ENCODE measurements around the gene DNAAF1.
"Not testable (repeated sequence)": the region's sequence is repeated elsewhere in the genome, so short reads cannot be mapped to it uniquely, and the experiment has no call there.

Gene DNAAF1

DNA sequence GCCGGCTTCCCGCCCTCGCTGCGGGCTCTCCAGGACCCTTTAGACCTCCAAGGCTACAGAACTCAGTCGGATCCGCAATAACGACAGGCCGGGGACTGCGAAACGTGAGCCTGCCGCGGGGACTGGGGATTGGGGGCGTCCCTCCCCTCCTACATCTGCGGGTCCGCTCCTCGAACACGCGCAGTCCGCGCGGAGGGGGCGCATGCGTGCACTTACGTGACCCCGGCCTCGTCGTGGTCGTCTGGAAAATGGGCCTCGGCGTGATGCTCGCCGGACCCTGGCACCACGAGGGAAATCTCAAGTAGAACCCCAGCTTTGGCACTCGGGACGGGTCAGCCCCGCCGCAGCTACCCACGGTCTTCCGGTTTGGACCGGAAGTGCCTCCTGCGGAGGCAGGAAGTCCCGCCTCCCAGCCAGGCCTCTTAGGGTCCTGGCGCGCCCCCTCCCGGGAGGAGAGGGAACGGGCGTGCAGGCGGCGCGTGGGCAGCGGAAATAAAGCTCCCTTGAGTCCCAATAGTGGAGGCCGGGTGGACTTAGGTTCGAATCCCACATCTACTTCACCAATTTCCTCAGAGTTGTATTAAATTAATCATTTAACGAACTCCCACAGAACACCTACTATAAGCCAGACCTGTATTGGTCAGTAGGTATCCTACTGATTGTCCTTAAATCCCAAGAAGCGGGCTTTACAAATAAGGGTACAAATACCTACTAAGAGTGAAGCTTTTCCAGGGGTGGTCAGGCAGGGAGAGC, 41.8 kb downstream of the DNAAF1 start, which contains the start of gene TAF1C:
TSS of gene TAF1C (minus strand) at position 373 of the 753 bp plus-strand sequence. CDS start 2,069 bp downstream, outside the sequence.
- DNase-seq: peak; percentile 36

DNA sequence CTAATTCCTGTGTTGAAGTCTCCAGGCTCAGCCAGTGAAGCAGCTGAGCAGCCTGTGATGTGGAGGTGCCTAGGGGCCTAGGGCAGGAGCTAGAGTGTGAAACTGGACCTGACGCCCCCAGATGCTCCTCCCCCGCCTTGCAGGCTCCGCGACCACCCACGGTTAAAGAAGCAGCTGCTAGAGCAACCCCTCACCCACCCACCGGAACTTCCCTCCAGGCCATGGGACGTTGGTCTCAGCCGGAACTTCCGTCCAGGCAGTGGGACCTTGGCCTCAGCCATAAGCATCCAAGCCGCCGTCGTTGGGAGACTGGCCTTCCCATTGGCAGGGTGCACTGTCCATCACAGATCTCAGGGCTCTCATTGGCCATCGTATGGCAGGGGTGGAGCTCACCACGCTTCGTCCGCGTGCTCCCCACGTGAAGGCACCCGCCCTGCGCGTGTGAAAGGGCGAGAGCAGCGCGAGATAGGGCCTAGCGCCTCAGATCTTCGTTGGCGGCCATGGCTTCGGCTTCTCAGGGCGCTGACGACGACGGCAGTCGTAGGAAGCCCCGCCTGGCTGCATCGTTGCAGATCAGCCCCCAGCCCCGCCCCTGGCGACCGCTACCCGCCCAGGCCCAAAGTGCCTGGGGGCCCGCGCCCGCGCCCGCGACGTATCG, 45.8 kb downstream of the DNAAF1 start, which contains the start of gene ADAD2:
TSS of gene ADAD2 (plus strand) at position 427 of the 658 bp plus-strand sequence. CDS start at position 501, 74 bp downstream.
- no peak for DNase-seq

DNA sequence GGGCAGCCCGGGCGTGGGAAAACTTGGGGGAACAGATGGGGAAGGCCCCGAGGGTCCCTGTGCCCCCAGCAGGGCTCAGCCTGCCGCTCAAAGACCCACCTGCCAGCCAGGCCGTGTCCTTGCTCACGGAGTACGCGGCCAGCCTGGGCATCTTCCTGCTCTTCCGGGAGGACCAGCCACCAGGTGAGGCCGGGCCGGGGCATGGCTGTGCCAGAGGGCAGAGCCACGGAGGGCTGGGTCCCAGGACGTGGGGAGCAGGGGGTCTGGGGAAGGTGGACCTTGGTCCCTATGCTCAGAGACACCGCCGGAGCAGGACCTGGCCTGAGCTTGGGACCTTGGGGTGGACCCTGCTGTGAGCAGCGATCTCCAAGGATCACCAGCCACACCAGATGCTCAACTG, 46.4 kb downstream of the DNAAF1 start:
- DNase-seq: no peak

DNA sequence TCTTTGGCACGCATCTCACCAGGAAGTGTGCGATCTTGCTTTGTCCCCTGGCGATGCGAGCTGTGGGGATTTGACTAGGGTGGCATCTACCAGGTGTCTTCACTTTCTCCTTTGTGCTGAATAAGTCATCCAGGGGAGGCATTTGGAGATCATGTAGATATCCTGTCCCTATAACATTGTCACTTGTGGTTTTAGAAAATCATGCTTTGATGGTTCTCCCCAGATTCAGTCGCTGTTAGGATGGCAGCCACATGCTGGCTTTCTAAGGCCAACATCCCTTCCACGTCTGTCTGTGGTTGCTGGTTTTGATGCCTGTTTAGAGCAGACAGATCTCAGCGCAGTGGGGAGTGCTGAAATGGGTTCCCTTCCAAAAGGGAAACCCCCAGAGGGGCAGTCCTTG, 48.4 kb downstream of the DNAAF1 start:
- no peak for DNase-seq

DNA sequence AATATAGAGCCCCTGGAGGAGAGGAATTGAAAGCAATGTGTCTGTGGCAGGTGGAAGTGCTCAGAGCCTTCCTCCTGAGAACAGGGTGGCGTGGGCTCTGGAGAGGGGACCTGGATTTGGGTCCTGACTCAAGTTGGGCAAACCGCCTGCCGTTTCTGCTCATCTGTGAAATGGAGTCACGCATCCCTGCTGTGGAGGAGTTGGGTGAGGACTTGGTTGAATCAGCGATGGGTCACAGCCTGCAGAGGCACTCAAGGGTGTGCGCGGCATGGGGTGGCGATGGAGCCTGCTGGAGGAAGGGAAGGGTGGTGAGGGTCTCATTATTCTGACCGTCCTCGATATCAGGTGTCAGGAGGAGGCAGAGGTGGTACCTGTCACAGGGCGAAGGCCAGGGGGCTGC, 48.9 kb downstream of the DNAAF1 start:
- DNase-seq: no peak

DNA sequence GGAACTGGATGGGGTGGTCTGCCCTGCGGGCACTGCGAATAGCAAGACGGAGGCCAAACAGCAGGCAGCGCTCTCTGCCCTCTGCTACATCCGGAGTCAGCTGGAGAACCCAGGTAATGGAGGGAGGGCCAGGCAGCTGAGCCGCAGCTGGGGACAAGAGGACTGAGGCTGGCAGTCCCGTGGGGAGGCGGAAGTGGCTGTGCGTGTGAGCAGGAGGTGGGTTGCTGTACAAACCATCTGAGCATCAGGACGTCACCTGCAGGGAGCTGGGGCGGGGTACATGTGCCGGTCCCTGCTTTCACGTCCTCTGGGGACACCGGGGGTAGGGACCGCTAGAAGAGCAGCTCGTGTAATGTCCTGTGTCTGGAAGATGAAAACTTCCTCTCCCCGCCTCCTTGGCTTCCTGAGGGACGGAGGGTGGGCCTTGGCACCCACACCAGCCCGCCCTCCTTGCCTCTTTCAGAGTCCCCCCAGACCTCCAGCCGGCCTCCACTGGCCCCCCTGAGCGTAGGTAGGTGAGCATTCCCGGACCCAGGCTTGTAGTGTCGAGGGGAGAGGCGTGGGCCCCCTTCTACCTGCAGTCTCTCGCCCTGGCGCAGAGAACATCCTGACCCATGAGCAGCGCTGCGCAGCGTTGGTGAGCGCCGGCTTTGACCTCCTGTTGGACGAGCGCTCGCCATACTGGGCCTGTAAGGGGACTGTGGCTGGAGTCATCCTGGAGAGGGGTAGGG, 49.5 kb downstream of the DNAAF1 start:
- DNase-seq: no peak

DNA sequence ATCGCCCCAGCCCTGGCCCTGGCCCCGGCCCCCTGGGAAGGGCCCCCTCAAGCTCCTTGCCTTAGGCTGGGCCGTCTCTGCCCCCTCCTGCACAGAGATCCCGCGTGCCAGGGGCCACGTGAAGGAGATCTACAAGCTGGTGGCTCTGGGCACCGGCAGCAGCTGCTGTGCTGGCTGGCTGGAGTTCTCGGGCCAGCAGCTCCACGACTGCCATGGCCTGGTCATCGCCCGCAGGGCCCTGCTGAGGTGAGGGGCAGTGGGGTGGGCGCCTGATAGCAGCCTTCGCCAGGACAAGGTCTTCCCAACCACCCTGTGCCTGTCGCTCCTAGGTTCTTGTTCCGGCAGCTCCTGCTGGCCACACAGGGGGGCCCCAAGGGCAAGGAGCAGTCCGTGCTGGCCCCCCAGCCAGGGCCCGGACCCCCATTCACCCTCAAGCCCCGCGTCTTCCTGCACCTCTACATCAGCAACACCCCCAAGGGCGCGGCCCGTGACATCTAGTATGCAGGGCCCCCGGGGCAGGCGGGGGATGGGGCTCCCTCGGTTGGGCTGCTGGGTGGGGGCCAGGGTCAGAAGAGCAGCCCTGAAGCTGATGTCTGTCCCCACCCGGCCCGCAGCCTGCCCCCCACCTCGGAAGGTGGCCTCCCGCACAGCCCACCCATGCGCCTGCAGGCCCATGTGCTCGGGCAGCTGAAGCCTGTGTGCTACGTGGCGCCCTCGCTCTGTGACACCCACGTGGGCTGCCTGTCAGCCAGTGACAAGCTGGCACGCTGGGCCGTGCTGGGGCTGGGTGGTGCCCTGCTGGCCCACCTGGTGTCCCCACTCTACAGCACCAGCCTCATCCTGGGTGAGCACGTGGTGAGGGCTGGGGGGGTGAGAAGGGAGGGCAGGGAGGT, 50.3 kb downstream of the DNAAF1 start:
- no peak for DNase-seq

DNA sequence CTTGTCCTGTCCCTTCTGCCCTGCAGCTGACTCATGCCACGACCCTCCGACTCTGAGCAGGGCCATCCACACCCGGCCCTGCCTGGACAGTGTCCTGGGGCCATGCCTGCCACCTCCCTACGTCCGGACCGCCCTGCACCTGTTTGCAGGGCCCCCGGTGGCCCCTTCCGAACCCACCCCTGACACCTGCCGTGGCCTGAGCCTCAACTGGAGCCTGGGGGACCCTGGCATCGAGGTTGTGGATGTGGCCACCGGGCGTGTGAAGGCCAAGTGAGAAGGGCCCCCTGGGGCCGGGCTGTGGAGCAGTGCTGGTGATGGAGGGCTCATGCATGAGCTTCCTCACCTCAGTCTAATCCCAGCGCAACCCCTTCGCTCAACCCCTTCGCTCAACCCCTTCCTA, 51.0 kb downstream of the DNAAF1 start:
- DNase-seq: no peak

DNA sequence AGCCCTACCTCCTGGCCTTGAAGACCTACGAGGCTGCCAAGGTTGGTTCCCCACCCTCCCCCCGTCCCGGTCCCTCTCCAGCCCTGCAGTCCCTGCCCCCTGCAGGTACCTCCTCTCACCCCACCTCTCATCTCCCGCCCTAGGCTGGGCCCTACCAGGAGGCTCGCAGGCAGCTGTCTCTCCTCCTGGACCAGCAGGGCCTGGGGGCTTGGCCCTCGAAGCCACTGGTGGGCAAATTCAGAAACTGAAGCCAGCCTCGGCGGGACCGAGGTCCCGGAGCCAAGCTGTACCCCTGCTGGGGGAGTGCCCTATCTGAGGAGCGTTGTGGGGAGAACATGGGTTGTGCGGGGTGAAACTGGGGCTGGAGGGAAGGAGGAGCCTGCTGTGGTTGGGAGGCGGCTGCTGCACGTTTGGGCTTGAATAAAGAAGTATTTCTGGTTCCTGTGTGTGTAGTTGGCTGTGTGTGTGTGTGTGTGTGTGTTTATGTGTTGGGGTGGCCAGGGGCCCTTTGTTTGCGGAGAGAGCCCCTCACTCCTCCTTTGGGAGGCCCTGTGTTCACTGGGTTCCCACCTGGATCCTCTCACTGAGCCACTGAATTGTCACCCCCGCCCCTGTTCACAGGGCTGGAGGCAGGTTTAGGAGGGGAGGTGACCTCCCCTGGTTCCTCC, 51.8 kb downstream of the DNAAF1 start:
- DNase-seq: no peak

DNA sequence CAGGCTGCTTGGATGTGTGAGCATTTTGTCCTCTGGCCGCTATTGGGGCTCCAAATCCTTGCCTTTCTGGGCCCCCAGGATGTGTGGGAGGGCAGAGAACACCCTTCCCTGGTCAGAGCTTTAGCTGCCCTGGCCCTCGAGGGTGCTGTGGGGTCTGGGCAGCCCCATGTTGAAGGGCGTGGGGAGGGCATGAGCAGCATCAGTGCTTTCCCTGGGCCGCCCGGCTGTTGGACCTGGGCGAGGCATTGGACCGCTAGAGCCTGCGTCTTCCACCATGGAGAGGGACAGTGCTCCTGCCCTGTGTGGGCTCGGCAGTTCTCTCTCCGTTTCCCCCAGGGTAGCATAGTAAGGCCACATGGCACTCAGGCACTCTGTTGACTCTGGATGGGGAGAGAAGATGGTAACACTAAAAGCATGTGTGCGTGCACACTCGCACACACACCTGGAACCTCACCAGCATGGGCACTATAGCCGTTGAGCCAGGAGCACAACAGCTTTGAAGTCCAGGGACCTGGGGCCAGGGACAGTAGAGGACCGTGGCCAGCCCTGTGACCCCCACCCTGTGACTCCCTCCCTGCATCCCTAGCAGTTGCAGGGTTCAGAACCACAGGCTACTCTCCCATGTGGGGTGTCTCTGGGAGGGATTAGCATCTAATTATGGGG, 52.5 kb downstream of the DNAAF1 start:
- DNase-seq: no peak

DNA sequence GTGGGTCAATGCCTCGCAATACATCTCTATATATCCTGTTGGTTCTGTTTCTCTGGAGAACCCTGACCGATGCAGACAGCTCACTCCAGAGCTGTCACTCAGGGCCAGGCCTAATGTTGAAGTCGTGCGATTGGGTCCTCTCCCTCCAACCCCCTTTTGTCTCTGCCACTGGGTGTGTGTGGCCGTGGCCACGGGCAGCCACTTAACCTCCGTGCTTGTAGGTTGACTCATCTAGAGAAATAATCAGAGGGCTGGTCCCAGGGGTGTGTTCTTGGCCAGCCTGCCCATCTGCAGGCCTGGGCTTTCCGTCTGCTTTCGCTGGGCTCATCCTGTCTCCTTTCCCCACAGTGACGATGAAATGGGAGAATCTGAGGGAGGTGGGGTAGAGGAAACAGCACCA, 53.3 kb downstream of the DNAAF1 start:
- no peak for DNase-seq

DNA sequence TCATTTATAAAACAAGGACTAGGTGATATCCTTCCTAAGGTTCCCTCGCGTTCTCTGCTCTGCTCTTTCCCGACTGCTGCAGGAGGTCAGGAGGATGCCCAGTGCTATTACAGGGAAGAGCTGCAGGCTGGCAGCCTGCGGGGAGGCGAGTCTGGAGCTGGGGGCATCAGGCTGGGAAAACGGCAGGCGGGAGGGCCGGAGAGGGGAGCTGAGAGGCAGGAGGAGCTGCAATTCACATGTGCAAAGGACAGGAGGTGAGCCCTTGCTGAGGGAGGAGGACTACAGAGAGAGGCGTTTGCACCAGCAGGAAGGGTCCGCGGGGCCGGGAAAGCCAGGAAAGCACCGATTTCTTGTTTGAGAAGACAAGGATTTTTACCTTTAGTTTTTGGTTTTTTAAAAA, 54.0 kb downstream of the DNAAF1 start:
- no peak for DNase-seq

DNA sequence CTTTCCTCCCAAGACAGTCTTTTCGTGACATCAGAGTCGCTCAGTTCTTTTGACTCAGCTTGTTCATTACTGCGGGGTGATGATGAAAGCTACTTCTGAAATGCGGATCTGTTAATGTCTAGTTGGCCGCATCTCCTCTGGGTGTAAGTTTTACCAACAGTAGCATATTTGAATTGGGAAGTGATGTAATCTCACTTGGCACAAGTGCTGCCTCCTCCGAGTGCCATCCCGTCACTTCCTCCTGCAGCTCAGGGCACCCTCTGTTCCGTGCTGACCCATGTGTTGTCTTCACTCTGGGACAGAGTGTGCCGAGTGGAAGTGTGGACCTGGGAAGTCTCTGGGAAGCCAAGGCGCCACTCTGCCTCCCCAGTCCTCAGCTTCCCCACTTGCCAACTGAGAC, 54.8 kb downstream of the DNAAF1 start:
- DNase-seq: no peak

DNA sequence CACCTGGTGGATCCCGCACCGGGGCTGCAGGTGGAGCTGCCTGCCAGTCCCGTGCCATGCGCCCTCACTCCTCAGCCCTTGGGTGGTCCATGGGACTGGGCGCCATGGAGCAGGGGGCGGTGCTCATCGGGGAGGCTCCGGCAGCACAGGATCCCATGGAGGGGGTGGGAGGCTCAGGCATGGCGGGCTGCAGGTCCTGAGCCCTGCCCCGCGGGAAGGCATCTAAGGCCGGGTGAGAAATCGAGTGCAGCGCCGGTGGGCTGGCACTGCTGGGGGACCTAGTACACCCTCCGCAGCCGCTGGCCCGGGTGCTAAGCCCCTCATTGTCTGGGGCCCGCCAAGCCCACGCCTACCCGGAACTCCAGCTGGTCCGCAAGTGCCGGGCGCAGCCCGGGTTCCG, 59.4 kb downstream of the DNAAF1 start:
- DNase-seq: not testable (repeated sequence)

DNA sequence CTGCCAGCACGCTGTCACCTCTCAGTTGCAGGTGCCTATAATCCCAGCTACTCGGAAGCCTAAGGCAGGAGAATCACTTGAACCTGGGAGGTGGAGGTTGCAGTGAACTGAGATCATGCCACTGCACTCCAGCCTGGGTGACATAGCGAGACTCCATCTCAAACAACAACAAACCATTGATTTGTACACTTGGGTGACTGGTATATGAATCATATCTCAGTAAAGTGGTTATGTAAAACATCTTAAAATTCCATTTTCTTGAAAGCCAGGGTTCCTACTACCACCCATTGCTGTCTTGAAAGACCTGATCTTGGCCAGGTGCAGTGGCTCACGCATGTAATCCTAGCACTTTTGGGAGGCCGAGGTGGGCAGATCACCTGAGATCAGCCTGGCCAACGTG, 60.0 kb downstream of the DNAAF1 start:
- not testable (repeated sequence) for DNase-seq

DNA sequence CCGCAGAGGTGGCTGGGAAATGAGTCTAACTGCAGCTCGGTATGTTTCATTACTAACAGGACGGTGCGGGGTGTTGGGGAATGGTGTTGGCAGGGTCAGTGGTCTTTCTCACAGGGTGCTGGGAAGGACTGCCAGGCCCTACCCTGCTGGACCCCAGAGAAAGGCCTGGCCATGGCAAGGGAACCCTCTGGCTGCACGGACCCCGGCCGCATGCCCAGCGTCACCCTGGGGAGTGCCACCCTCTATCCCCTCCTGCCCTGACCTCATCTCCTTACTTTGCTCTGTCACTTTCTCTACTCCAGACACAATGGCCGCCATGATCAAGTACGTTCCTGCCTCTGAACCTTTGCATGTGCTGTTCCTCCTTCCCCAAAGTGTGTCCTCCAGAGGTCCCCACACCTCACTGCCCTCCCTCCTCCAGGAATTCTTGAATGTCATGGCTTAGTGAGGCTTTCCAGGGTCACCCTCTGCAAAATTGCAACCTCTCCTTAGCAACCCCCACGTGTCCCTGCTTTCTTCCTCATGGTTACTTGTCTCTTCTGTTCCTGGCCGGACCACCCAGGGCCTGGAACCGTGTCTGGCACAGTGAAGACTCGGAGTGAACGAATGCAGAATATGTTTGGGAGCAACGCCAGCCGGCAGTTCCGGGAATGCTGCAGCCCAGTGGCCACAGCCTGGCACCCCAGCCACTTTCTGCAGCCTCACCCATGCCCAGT, 61.0 kb downstream of the DNAAF1 start:
- no peak for DNase-seq

DNA sequence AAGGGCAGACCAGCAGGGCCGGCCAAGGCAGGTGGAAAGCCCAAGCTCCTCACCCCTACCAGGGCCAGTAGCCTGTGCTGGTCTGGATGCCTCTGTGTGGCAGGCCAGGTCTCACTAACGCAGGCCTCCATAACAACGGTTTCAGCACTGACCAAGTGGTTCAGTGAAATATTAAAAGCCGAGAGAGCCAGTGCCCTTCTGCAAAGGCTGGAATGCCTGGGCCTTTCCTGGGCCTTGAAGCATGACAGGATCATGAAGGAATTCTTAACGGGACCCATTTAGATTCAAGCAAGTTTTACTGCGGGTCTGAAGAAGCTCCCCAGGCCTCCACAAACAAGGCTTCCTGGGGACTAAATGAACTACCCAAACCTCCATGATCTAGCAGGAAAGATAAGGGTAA, 62.1 kb downstream of the DNAAF1 start:
- no peak for DNase-seq

DNA sequence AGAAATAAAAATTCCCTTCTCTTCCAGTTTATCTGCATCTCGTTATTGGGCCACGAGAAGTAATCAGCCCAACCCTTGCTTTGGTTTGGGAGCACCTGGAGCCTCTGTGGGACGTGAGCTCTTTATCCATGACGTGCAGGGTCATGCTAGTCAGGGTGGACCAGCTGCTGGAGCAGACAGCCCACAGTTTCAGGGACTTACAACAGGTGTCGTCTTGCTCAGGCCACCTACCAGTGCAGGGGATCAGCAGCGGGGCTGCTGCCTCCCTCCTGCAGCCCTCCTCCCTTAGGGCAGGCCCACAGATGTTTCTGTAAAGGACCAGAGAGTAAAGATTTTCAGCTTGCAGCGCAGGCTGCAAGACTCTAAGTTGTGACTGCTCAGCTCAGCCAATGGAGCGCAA, 62.8 kb downstream of the DNAAF1 start:
- DNase-seq: no peak

DNA sequence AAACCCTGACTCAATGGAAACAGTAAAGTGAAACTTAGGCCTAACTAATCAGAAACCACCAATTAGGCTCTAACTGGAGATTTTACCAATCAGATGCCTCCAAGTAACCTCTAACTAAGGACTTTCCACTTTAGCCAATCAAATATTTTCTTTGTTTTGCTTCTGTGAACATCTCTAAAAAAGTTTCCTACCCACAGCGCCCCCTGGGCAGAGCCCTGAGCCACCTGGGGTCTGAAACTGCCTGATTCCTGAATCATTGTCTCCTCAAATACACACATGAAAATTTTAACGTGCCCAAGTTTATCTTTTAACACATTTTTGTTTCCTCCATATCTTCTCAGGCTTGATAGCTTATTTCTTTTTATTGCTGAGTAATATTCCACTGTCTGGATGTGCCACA, 64.9 kb downstream of the DNAAF1 start:
- no peak for DNase-seq

DNA sequence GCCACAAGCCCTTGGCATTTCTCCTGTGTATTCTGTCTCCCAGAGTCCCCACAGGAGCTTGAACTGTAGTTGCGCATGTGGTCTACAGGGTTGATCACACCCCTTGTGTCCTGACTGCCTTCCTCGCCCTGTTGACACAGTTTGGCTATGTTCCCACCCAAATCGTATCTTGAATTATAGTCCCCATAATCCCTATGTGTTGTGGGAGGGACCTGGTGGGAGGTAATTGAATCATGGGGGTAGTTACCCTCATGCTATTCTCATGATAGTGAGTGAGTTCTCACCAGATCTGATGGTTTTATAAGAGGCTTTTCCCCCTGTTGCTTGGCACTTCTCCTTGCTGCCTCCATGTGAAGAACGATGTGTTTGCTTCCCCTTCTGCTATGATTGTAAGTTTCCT, 67.0 kb downstream of the DNAAF1 start:
- no peak for DNase-seq

DNA sequence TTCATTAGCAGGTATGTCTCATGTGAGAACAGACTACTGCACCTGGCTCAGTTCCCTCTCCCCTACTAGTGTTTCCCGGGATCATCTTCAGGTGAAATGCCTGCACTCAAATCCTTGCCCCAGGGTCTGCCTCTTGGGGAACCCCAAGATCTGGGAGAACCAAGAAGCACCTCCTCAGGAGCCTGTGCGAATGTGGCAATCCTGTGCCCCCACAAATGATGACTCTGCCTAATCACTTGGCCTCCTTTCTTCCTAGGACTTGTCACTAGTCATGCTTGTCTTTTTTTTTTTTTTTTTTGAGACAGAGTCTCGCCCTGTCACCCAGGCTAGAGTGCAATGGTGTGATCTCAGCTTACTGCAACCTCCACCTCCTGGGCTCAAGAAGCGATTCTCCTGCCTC, 67.5 kb downstream of the DNAAF1 start:
- DNase-seq: no peak

Measured in NCI-H526 treated with DMSO at 0.1 percent for 48 hours (cell line).